GM18907 (cell line): ENCODE results near the gene GRM4.
"Not testable (repeated sequence)": the region's sequence is repeated elsewhere in the genome, so short reads cannot be mapped to it uniquely, and the experiment has no call there.

ENCODE experiments used
- ATAC-seq: cut with Tn5 transposase; IDR thresholded peaks from one replicate; pipeline ENCODE4 v1.9.1; 2021; ENCODE audit warnings: mild to moderate bottlenecking, moderate library complexity; ENCODE audit not compliant: unreplicated experiment

Gene GRM4

DNA sequence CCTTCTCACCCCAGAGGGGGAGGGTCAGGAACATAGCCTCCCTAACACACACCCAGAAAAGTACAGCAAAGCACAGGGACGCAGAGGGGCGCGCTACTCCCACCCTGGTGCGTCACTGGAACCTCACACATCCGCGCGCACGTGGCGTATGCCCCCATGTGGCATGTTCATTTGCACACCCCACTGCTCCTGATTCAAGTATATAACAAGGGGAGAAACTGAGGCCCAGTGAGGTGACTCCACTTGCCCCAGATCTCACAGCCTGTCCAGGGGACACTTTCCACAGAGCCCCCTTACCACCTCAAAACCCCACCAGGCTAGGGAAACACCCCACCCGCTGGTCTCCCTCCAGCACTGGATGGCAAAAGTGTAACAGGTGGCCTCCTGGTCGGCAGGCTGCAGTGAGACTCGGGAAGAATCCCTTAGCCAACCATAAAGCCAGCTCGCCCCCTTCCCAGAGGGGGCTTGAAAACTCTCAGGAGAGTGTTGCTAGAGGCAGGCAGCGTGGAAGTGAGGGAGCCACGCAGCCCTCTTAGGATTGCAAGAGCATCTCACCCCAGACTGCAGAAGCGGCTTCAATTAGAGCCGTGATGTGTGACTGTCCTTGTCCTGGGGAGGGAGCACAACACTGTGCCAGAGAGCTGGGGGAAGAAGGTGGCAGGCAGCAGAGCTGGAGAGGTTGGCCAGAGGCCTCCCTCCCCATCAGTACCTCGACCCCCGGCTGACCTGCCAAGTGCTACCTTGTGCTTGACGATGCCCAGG is at the start of gene GRM4:
Gene GRM4 (minus strand): TSS at position 67 of the 762 bp plus-strand sequence. CDS start 12,591 bp downstream, outside the sequence.
- ATAC-seq = no peak

GRCh38 chr6:34194772-34195171 is 48.9 kb upstream of the GRM4 start:
- no peak for ATAC-seq

DNA sequence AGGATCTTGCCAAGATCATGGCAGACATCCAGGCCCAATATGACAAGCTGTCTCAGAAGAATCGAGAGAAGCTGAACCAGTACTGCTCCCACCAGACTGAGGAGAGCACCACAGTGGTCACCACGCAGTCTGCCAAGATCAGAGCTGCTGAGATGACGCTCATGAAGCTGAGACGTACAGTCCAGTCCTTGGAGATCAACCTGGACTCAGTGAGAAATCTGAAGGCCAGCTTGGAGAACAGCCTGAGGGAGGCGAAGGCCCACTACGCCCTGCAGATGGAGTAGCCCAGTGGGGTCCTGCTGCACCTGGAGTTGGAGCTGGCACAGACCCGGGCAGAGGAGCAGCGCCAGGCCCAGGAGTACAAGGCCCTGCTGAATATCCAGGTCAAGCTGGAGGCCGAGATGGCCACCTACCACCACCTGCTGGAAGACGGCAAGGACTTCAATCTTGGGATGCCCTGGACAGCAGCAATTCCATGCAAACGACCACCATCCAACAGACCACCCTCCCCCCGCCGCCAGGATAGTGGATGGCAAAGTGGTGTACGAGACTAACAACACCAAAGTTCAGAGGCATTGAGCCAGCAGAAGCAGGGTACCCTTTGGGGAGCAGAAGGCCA is 44.7 kb upstream of the GRM4 start:
- ATAC-seq = no peak

GRCh38 chr6:34189806-34190503 is 44.1 kb upstream of the GRM4 start:
- ATAC-seq = no peak

DNA sequence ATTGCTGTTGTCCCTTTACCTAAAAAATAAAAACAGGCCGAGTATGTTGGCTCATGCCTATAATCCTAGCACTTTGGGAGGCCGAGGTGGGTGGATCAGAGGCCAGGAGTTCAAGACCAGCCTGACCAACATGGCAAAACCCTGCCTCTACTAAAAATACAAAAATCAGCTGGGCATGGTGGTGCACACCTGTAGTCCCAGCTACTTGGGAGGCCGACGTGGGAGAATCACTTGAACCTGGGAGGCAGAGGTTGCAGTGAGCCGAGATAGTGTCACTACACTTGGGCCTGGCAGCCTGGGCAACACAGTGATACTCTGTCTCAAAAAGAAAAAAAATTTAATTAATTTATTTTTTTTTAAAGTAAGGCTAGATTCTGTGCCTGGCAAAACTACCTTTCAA is 38.8 kb upstream of the GRM4 start:
- ATAC-seq = not testable (repeated sequence)

- peak; percentile 53 for ATAC-seq
These were observed 37.1 kb upstream of the GRM4 start for GRCh38 chr6:34182751-34183531.

GRCh38 chr6:34181908-34182307 is 36.0 kb upstream of the GRM4 start:
- no peak for ATAC-seq

DNA sequence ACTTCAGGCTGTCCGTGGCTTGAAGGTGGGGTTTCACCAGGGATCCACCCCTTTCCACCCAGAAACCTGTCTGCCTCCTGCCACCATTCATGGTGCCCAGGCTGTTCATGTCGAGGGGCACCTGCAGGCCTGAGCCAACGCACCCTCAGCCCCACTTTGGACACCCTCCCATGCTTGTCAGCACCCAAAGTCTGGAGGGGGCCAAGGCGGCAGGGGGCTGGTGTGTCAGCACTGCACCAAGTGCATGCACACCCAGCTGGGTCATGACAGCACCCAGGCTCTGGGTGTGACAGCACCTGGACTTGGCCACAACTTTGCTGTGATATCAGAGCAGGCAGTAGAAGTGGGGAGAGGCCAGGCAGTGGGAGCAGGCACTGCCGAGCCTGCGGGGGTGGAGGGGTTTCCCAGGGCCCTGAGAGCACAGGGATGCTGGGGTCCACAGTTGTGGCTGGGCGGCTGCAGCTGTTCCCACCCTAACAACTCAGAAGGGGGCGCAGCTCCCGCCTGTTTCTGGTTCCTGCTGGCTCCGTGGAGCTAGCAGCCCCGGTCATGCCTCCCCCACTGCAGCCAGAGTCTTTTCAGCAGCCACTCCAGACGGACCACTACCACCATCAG is 33.3 kb upstream of the GRM4 start:
- no peak for ATAC-seq

- no peak for ATAC-seq
These were observed 32.6 kb upstream of the GRM4 start for GRCh38 chr6:34178357-34179105.

DNA sequence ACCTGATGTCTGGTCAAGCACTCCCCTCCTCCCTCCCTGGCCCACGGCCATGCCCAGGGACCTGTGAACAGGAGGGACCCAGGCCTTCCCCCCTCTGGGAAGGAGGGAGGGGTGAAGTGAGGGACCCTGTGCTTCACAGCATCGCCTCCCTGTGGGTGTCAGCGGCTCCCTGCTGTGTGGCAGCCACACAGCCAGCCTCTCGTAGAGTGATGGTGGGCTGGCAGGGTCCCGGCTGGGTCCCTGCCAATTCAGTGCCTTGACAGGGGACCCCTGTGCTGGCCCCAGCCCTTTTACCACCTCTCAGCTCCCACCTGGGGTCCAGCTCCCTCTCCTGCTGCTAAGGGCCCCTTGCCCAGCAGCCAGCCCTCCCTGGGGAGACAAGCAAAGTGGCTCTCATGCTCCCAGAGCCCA is 31.3 kb upstream of the GRM4 start:
- no peak for ATAC-seq

- ATAC-seq = no peak
These were observed 30.6 kb upstream of the GRM4 start for GRCh38 chr6:34176261-34177031.

- no peak for ATAC-seq
These were observed 29.0 kb upstream of the GRM4 start for GRCh38 chr6:34174846-34175399.

GRCh38 chr6:34172961-34173775 is 27.3 kb upstream of the GRM4 start:
- ATAC-seq = no peak

- ATAC-seq = no peak
These were observed 24.5 kb upstream of the GRM4 start for GRCh38 chr6:34170346-34170745.

DNA sequence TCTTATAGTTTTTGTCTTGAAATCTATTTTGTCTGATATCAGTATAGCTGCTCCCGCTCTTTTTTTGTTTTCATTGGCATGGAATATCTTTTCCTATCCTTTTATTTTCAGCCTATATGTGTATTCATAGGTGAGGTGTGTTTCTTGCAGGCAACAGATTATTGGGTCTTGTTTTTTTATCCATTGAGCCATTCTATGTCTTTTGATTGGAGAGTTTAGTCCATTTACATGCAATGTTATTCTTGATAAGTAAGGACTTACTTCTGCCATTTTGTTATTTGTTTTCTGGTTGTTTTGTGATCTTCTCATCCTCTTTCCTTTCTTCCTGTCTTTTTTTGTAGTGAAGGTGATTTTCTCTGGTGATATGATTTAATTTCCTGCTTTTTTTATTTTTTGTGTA is 24.0 kb upstream of the GRM4 start:
- ATAC-seq = no peak

DNA sequence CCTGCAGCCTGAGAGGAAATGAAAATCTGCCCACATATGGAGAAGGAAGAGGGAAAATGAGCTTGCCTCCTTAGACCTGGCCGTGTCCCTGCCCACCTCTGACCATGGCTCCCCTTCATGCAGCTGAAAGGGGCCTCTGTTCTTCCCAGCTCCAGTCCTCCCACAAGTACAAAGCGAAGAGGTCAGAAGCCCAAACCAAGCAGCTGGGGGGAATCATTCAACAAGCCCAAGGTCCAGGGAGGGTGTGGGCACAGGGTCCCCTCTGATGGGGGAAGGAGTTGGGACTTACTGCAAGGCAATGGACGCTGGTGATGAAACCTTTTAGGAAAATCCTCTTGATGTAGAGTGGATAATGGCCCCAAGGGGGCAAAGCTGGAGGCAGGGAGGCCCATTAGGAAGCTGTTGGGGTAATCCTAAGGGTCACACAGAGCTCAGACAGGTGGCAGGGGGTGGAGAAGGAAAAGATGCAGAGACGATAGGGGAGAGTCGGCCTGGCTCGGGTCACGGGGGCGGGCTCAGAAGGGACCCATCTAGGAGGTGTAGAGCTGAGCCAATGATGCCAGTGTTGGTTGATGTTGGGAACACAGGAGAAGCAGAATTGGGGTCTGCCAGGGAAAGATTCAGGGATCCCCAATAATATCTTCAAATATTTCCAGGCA is 16.1 kb upstream of the GRM4 start:
- ATAC-seq = no peak

DNA sequence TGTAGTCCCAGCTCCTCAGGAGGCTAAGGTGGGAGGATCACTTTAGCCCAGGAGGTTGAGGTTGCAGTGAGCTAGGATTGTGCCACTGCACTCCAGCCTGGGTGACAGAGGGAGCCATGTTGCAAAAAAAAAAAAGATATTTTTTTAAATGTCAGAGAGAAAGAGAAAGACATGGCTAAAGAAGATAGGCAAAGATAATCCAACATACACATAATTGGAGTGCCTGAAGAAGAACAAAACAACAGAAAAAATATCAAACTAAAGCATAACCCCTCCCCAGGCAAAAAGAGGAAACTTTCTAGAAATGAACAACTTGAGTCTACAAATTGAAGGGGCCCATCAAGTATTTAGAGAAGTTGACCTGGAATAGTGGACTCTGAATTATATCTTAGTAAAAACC is 14.0 kb upstream of the GRM4 start:
- no peak for ATAC-seq

DNA sequence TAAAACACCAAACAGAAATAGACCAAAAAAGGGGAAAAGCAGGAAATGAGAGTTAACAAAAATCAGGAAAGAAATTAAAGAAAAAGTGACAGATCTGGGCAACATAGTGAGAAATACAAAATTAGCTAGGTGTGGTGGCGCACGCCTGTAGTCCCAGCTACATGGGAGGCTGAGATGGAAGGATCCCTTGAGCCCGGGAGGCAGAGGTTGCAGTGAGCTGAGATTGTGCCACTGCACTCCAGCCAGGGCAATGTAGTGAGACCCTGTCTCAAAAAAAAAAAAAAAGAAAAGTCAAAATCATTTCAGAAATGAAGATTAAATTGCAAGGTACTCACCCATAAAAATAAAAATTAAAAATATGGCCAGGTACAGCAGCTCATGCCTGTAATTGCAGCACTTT is 13.0 kb upstream of the GRM4 start:
- no peak for ATAC-seq
